ENCODE results near the gene PPP1R1C. TPM values are rescaled to one million over a fixed set of nuclear protein-coding genes. Genes with fewer than 3 reads are reported as not detected.

The PPP1R1C gene
- total and polyA plus RNA-seq, 4 donors: 5.4 to 21.7 (median 11.3) TPM

GRCh38 chr2:182048621-182049020, 63.0 kb downstream of the PPP1R1C start:
- TF ChIP-seq FOXA2 (IDR thresholded peaks at IDR 0.05) (no peak), HNF4A (conservative IDR thresholded peaks at IDR 0.05) (no peak), JUND (IDR thresholded peaks at IDR 0.05) (no peak), HNF4G (IDR thresholded peaks at IDR 0.05) (no peak), ATF3 (IDR thresholded peaks at IDR 0.05) (no peak), RAD21 (IDR thresholded peaks at IDR 0.05) (no peak), GABPA (IDR thresholded peaks at IDR 0.05 in 1 of 2, conservative IDR thresholded peaks at IDR 0.05 in 1 of 2) (no peak), NR2F2 (IDR thresholded peaks at IDR 0.05) (no peak), EGR1 (IDR thresholded peaks at IDR 0.05; ENCODE audit: low read depth in 2 of 2) (no peak), RXRA (IDR thresholded peaks at IDR 0.05) (no peak), FOXA1 (IDR thresholded peaks at IDR 0.05) (no peak), SP1 (IDR thresholded peaks at IDR 0.05) (no peak), YY1 (IDR thresholded peaks at IDR 0.05) (no peak), MAX (IDR thresholded peaks at IDR 0.05) (no peak), ZBTB33 (IDR thresholded peaks at IDR 0.05) (no peak), REST (IDR thresholded peaks at IDR 0.05) (no peak), CTCF (IDR thresholded peaks at IDR 0.05; ENCODE audit: low read depth, low read length, missing input control) (no peak), TAF1 (conservative IDR thresholded peaks at IDR 0.05) (no peak)
- H3K4me1 ChIP-seq (ENCODE audit: control insufficient read depth in 4 of 4, insufficient read depth in 4 of 4, low read length in 3 of 4): peaks cover 3 to 25% (median 14%) of the 10 kb centered on the region in 4 donors
- H3K4me3 ChIP-seq (ENCODE audit: low read depth in 1 of 3, low read length in 3 of 3): no peak overlapping the region
- H3K9me3 ChIP-seq (ENCODE audit: control insufficient read depth in 4 of 4, low read length in 3 of 4): no peaks in the 10 kb centered on the region
- WGBS: 95% methylated on average over 2 of the region's 2 CpGs
- H3K9ac ChIP-seq (ENCODE audit: low read depth in 1 of 2, low read length in 2 of 2): no peak overlapping the region
- no peak overlapping the region for H3K27ac ChIP-seq (ENCODE audit: low read depth in 1 of 2, low read length in 2 of 2)
- DNase-seq (ENCODE audit: low spot score): no peak
- no peaks in the 10 kb centered on the region for H3K27me3 ChIP-seq (ENCODE audit: control insufficient read depth in 4 of 4, insufficient read depth in 4 of 4, low read length in 3 of 4)
- no peaks in the 10 kb centered on the region for H3K36me3 ChIP-seq (ENCODE audit: control insufficient read depth in 4 of 4, insufficient read depth in 3 of 4, low read depth in 1 of 4, low read length in 3 of 4)

Data from liver (tissue), 9 donors.